Cardiac fibroblast (primary cell): ENCODE data around the gene MAST2.

Experiments used
- DNase-seq, 2 donors: peaks; one replicate each; pipeline versions ENCODE4 v3.0.0 to v3.0.0-alpha.2; 2010; ENCODE audit warnings: low read depth in 2 of 2
- H3K4me3 ChIP-seq, 2 donors: replicated peaks in 1 of 2; 1 replicate in 1 of 2; 2 replicates in 1 of 2; pipeline ENCODE4 v1.5.1; 2011; ENCODE audit warnings: low read depth in 2 of 2, low read length in 2 of 2, mild to moderate bottlenecking in 2 of 2, moderate library complexity in 1 of 2
- CTCF ChIP-seq: IDR thresholded peaks from one replicate; pipeline ENCODE4 v1.5.1; 2011; ENCODE audit warnings: low read depth, mild to moderate bottlenecking, low read length, inconsistent platforms

MAST2 gene

GRCh38 chr1:45772971-45773370, 30.4 kb upstream of the MAST2 start:
- TF ChIP-seq CTCF, result no peak
- DNase-seq, result no peak
- no peak overlapping the region for H3K4me3 ChIP-seq

DNA sequence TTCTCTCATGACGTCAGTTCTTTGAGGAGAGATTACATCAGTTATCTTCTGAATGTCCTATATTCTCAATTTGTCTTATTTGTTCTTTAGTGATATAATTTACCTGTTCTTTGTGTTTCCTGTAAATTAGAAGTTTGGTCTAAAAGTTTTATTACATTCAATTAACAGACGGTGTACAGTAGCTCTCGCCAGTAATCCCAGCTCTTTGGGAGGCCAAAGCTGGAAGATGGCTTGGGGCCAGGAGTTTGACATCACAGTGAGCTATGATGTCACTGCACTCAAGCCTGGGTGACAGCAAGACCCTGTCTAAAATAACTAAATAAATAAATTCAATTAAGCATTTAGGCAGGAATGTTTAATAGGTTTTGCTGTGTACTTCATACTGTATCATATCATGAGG, 27.6 kb upstream of the MAST2 start:
- TF ChIP-seq CTCF, result no peak
- no peak for DNase-seq
- H3K4me3 ChIP-seq, result no peak overlapping the region

- H3K4me3 ChIP-seq, result no peak overlapping the region
- TF ChIP-seq CTCF, result no peak
- no peak for DNase-seq
Measured at GRCh38 chr1:45785583-45785982, 17.8 kb upstream of the MAST2 start.

DNA sequence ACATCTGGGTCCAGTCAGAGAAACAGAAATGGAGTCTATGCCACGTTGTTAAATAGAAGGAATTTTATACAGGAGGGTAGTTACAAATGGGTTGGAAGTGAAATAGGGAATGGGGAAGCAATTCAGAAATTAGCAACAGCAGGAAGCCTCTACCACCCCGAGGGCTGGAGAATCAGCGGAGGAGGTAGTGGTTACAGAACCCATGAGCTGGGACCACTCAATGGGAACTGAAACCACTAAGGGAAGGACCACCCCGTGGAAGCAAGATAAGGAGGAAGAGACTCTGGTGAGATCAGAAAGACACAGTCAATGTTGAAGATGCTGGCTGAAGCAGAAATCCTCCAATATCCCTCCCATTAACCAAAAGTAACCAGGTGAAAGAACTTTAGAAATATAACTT, 15.5 kb upstream of the MAST2 start:
- no peak for TF ChIP-seq CTCF
- no peak for DNase-seq
- H3K4me3 ChIP-seq, result no peak overlapping the region

DNA sequence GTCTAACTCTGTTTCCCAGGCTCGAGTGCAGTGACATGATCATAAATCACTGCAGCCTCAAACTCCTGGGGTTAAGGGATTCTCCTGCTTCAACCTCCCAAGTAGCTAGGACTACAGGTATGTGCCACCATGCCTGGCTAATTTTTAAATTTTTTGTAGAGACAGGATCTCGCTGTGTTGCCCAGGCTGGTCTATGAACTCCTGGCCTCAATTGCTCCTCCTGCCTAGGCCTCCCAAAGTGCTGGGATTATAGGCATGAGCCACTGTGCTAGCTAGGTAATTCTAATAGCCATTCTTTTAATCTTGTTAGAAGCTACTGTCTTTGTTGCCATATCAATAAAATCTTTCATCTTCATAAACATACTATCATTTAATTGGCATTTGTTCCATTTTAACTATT, 13.8 kb upstream of the MAST2 start:
- DNase-seq, result no peak
- no peak for TF ChIP-seq CTCF
- H3K4me3 ChIP-seq, result no peak overlapping the region

- no peak for TF ChIP-seq CTCF
- H3K4me3 ChIP-seq, result no peak overlapping the region
- no peak for DNase-seq
Measured at GRCh38 chr1:45792744-45793143, 10.7 kb upstream of the MAST2 start.

DNA sequence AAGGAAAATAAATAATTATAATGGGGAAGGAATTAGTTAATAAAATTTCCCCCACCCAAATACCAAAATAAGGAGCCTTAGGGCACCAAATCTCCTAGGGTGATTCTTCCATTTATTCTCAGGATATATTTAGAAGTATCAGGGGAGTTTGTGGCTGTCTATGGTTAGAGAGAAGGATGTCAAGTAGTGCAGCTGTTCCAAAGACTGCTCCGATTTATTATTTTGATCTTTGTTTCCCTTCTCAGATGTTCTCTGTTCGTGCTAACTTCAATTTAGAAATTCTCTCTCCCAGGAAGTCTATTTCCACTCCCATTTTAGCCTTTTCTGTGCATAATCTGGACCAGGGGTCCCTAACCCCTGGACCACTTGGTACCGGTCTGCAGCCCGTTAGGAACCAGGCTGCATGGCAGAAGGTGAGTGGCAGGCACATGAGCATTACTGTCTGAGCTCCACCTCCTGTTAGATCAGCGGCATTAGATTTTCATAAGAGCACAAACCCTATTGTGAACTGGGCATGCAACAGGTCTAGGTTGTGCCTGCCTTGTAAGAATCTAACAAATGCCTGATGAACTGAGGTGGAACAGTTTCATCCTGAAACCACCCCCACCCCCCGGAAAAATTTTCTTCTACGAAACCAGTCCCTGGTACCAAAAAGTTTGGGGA, 9.3 kb upstream of the MAST2 start:
- DNase-seq, result no peak

More for the DNA sequence above, 9.3 kb upstream of the MAST2 start:
- no peak overlapping the region for H3K4me3 ChIP-seq
- TF ChIP-seq CTCF, result no peak
